Transverse colon (tissue), 4 donors: Measurements from ENCODE around the gene CPAMD8. TPM values are rescaled to one million over a fixed set of nuclear protein-coding genes. Genes with fewer than 3 reads are reported as not detected.
A peak's percentile ranks its signal among the peaks of the same experiment; 100 is the strongest.

Experiments used
- DNase-seq: peaks from one replicate; pipeline ENCODE4 v3.0.0-alpha.2; 2019
- H3K27ac ChIP-seq, 4 donors: fragments of 200-600 bp; sonication (generic); 2 replicates each; pipeline ENCODE4 v1.5.1; 2016 to 2018; ENCODE audit warnings: inconsistent platforms in 4 of 4
- H3K27me3 ChIP-seq: fragments of 200-600 bp; sonication (generic); 2 replicates; pipeline ENCODE4 v1.5.1; 2017; ENCODE audit warnings: inconsistent platforms
- H3K36me3 ChIP-seq, 4 donors: fragments of 200-600 bp; sonication (generic); 2 replicates each; pipeline ENCODE4 v1.5.1; 2017 to 2019; ENCODE audit warnings: inconsistent platforms in 4 of 4
- H3K4me1 ChIP-seq, 4 donors: fragments of 200-600 bp; sonication (generic); 2 replicates each; pipeline ENCODE4 v1.5.1; 2017 to 2020; ENCODE audit warnings: inconsistent platforms in 4 of 4
- H3K4me3 ChIP-seq, 4 donors: fragments of 200-600 bp; sonication (generic); 1 replicate in 1 of 4; 2 replicates in 3 of 4; pipeline versions ENCODE4 v1.5.1 to v1.6.1; 2017 to 2019; ENCODE audit warnings: inconsistent platforms in 4 of 4
- H3K9me3 ChIP-seq, 2 donors: fragments of 200-600 bp; sonication (generic); 2 replicates each; pipeline ENCODE4 v1.5.1; 2017 to 2019; ENCODE audit warnings: inconsistent platforms in 2 of 2
- CTCF ChIP-seq, 5 experiments: fragments of 200-600 bp in 3 of 5; fragments of 450-650 bp in 2 of 5; sonication (generic) in 3 of 5; IDR thresholded peaks; 1 replicate in 2 of 5; 2 replicates in 3 of 5; pipeline ENCODE4 v1.5.1; 2016 to 2017; ENCODE audit warnings: antibody characterized with exemption in 5 of 5, inconsistent platforms in 3 of 5, mild to moderate bottlenecking in 2 of 5, moderate library complexity in 1 of 5
- EP300 ChIP-seq: sonication (generic); formaldehyde crosslinking; IDR thresholded peaks from one replicate; pipeline ENCODE4 v1.6.1; 2017; ENCODE audit warnings: antibody characterized with exemption, low read depth
- POLR2A ChIP-seq: fragments of 450-650 bp; IDR thresholded peaks from one replicate; pipeline ENCODE4 v1.6.1; 2016; ENCODE audit warnings: antibody characterized with exemption, mild to moderate bottlenecking, moderate library complexity
- POLR2AphosphoS5 ChIP-seq, 3 donors: sonication (generic); formaldehyde crosslinking; IDR thresholded peaks; one replicate each; pipeline ENCODE4 v1.6.1; 2016; ENCODE audit warnings: antibody characterized with exemption in 3 of 3
- WGBS, 2 donors: methylation state at CpG; one replicate each; pipeline ENCODE4 v1.1.5; 2018; ENCODE audit warnings: low coverage in 1 of 2; 5-methylcytosine and 5-hydroxymethylcytosine counted together
- in situ Hi-C, 4 donors: fragments of 200-750 bp; cut with MboI; loops; one replicate each; pipeline versions ENCODE4 v1.15.0 to v1.15.1; 2017; ENCODE audit warnings: low sequenced_read_pairs in 3 of 4, low pct_ligation_motif_present in 1 of 4, low pct_unique_long_range_greater_than_20kb in 1 of 4
- intact Hi-C: fragments of 100-400 bp; cut with DNase I; formaldehyde crosslinking; loops from one replicate; pipeline ENCODE4 v1.15.1; 2023; ENCODE audit warnings: low total_unique reads
- total RNA-seq, 4 donors: library from RNA; depleted of rRNA; stranded (reverse); fragments of >200 nt; gene quantifications; one replicate each; pipeline ENCODE4 v1.1.0, GENCODE V29; 2016

CPAMD8 gene
- total RNA-seq, 4 donors from 2014 or later, result 1.4 to 20.9 (median 7.7) TPM

GRCh38 chr19:16872728-16873127 is 153.9 kb downstream of the CPAMD8 start:
- TF ChIP-seq EP300, result no peak
- no peak for TF ChIP-seq POLR2A
- TF ChIP-seq POLR2AphosphoS5 (IDR thresholded peaks at IDR 0.05), result no peak
- TF ChIP-seq CTCF (IDR thresholded peaks at IDR 0.05), result no peak
- 93% methylated on average over 19 of the region's 21 CpGs; no CpG with 5 or more reads in 1 of the 2 donors for WGBS, 2 donors
- intact Hi-C loops, result no loop called here
- Histone ChIP-seq H3K9me3 (no peaks in the 10 kb centered on the region), H3K27ac (peak overlapping the region; percentile 30 to 45 (median 40)), H3K36me3 (peaks cover 0 to 25% (median 5%) of the 10 kb centered on the region in 4 donors), H3K27me3 (no peaks in the 10 kb centered on the region), H3K4me1 (peaks cover 0 to 10% (median 0%) of the 10 kb centered on the region in 4 donors), H3K4me3 (no peak overlapping the region)
- no peak for DNase-seq
- in situ Hi-C loops, result no loop called here

- peaks cover 0 to 25% (median 7%) of the 10 kb centered on the region in 4 donors for H3K36me3 ChIP-seq
- no peak overlapping the region for H3K4me3 ChIP-seq
- peaks cover 0 to 10% (median 0%) of the 10 kb centered on the region in 4 donors for H3K4me1 ChIP-seq
- no peaks in the 10 kb centered on the region for H3K9me3 ChIP-seq
- in situ Hi-C loops, result no loop called here
- DNase-seq, result peak; percentile 28
- peak overlapping the region; percentile 30 to 45 (median 40) for H3K27ac ChIP-seq
- intact Hi-C loops, result no loop called here
- TF ChIP-seq POLR2AphosphoS5 (IDR thresholded peaks at IDR 0.05) (peak in 1 of 3 donors; percentile 42), CTCF (IDR thresholded peaks at IDR 0.05) (no peak)
- no peaks in the 10 kb centered on the region for H3K27me3 ChIP-seq
- WGBS, 2 donors, result 57 to 58% methylated on average over 5 to 7 of the region's 7 CpGs
Measured at GRCh38 chr19:16871871-16872270, 154.7 kb downstream of the CPAMD8 start.

- peaks cover 0 to 10% (median 0%) of the 10 kb centered on the region in 4 donors for H3K4me1 ChIP-seq
Measured at GRCh38 chr19:16869331-16869972, 157.2 kb downstream of the CPAMD8 start.

More at GRCh38 chr19:16869331-16869972, 157.2 kb downstream of the CPAMD8 start:
- no peak for TF ChIP-seq CTCF (IDR thresholded peaks at IDR 0.05)
- TF ChIP-seq POLR2A, result no peak
- TF ChIP-seq EP300, result no peak
- no peak for TF ChIP-seq POLR2AphosphoS5 (IDR thresholded peaks at IDR 0.05)
- Histone ChIP-seq H3K9me3 (no peaks in the 10 kb centered on the region), H3K36me3 (peaks cover 0 to 37% (median 17%) of the 10 kb centered on the region in 4 donors), H3K27me3 (no peaks in the 10 kb centered on the region), H3K27ac (no peak overlapping the region), H3K4me3 (no peak overlapping the region)
- in situ Hi-C loops, result no loop called here
- 97% methylated on average over 22 of the region's 30 CpGs; no CpG with 5 or more reads in 1 of the 2 donors for WGBS, 2 donors
- intact Hi-C loops, result no loop called here
- DNase-seq, result no peak
